GM12873 (cell line): ENCODE measurements around the gene DGKA.

Experiments used
- TF ChIP-seq, protein P1 (sequence below): IDR thresholded peaks from 2 replicates; pipeline ENCODE4 v1.5.1; 2012; ENCODE audit warnings: low read depth, mild to moderate bottlenecking, moderate library complexity, low read length, control low read depth; ENCODE audit not compliant: insufficient read depth; ENCODE audit errors: missing control alignments

DGKA gene

DNA sequence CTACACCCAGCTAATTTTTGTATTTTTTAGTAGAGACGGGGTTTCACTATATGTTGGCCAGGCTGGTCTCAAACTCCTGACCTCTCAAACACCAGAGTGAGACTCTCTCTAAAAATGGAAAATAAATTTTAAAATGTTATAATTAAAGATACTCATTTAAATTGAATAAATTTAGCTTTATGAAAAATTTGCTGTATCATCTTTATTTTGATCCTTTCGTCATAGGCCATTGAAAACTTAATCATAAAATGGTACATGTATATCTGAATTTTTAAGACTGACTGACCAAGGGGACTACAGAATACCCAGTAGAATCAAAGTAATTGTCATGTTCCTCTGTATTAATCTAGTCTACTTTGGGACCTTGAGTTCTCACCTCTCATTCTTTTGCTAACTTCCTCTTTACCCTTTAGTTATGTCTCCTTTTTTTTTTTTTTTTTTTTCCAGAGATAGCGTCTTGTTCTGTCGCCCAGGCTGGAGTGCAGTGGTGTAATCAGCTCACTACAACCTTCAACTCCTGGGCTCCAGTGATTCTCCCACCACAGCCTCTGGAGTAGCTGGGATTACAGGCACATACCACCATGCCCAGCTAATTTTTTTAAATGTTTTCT is 52.4 kb downstream of the DGKA start:
- TF ChIP-seq, protein P1, sequence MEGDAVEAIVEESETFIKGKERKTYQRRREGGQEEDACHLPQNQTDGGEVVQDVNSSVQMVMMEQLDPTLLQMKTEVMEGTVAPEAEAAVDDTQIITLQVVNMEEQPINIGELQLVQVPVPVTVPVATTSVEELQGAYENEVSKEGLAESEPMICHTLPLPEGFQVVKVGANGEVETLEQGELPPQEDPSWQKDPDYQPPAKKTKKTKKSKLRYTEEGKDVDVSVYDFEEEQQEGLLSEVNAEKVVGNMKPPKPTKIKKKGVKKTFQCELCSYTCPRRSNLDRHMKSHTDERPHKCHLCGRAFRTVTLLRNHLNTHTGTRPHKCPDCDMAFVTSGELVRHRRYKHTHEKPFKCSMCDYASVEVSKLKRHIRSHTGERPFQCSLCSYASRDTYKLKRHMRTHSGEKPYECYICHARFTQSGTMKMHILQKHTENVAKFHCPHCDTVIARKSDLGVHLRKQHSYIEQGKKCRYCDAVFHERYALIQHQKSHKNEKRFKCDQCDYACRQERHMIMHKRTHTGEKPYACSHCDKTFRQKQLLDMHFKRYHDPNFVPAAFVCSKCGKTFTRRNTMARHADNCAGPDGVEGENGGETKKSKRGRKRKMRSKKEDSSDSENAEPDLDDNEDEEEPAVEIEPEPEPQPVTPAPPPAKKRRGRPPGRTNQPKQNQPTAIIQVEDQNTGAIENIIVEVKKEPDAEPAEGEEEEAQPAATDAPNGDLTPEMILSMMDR: no peak

DNA sequence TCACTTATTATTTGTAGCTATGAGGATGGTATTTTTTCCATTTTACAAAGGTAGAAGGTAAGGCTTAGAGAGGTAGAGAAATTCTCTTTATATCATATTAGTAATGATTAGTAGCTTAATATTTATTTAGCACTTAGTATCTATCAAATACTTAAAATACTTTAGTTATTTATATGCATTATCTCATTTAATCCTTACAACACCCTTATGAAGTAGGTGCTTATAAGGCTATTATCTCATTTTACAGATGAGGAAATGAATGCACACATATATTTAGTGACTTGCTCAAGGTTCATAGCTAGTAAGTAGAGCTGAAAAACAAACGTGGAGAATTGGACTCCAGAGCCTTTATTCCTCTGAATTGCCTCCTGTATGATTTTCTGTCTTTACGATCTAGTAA is 53.9 kb downstream of the DGKA start:
- TF ChIP-seq, protein P1: no peak

GRCh38 chr12:55985341-55985740 is 54.4 kb downstream of the DGKA start:
- TF ChIP-seq, protein P1: no peak

DNA sequence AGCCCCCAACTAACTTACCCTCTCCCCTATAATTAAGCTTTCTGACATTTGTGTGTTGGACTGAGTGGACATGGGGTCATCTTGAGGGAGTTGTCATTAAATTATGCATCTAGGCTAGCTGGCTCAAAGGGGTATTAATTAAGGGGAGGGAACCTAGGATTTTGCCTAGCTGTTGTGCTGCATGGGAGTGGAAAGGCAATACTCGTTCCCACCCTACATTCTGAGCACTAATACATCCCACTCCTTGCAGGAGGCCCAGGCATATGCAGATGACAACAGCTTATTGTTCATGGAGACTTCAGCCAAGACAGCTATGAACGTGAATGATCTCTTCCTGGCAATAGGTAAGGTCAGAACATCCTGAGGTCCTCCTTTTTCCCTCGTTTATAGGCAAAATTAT is 60.1 kb downstream of the DGKA start:
- TF ChIP-seq, protein P1: no peak

GRCh38 chr12:55993230-55993853 is 62.4 kb downstream of the DGKA start:
- TF ChIP-seq, protein P1: no peak

DNA sequence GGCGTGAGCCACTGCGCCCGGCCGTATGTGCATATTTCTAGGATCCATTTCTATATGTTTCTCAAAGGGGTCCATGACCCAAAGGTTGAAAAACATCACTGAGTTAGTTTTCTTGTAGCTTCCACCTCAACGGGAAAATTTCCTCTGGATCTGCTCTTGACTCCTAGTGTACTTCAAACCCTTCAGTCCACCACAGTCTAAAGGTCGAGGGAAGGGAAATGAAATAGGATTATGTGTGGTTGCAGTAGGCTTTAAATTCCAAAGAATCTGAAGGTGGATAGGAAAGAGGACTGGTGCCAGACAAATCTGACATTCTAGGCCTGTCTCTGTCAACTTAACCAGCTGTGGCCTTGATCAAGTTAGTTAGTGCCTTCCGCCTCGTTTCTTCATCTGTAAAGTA is 64.4 kb downstream of the DGKA start:
- TF ChIP-seq, protein P1: no peak

- TF ChIP-seq, protein P1: peak; percentile 79
Measured at GRCh38 chr12:55996201-55996714, 65.3 kb downstream of the DGKA start.
